LHCN-M2 (cell line): Measurements from ENCODE around the gene RIN3. TPM values are rescaled to one million over a fixed set of nuclear protein-coding genes. Genes with fewer than 3 reads are reported as not detected.

Experiments
- DNase-seq: peaks from one replicate; pipeline ENCODE4 v3.0.0-alpha.2; 2012; ENCODE audit warnings: low read depth
- total RNA-seq: library from RNA; depleted of rRNA; stranded (reverse); fragments of >200 nt; gene quantifications from 2 replicates; pipeline ENCODE4 v1.2.3, GENCODE V29; 2014

The RIN3 gene
- total RNA-seq, 1 experiment from 2014 or later = 1.5 TPM

DNA sequence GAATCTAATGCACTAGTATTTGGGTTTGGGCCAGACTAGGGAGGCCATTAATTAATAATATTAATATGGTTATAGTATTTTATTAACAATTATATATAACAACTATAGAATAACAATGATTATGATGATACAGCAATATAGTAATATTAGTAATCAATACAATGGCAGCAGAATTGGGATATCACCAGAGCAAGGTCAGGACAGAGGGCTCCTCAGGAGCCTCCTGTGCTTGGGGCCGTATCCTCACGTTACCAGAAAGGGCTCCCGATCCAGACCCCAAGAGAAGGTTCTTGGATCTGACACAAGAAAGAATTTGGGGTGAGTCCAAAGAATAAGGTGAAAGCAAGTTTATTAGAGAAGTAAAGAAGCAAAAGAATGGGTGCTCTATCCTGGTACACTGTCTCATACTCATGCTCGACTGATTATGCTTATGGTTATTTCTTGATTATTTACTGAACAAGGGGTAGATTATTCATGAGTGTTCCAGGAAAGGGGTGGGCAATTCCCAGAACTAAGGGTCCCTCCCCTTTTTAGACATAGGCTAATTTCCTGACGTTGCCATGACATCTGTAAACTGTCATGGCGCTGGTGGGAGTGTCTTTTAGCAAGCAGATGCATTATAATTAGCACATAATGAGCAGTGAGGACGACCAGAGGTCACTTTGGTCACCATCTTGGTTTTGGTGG lies 61.6 kb downstream of the RIN3 start:
- DNase-seq = no peak

DNA sequence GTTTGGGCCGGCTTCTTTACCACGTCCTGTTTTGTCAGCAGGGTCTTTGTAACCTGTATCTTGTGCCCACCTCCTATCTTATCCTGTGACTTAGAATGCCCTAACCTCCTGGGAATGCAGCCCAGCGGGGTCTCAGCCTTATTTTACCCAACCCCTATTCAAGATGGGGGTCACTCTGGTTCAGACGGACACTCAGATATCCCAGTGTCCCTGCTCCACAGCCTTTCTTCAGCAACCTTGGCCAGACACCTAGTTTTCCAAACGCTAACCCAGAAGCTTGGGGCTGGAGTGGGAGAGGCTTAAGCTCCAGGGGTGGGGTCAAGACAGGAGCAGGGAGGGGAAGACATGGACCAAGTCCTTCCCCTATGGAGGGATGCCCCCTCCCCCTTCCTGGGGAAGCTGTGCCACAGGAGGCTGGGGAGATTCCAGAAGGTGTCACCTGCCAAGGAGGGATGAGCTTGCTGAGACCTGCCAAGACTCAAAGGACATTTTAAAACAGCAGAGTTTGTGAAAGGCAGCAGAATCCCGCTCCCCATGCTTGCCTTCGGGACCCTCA lies 62.2 kb downstream of the RIN3 start:
- no peak for DNase-seq

DNA sequence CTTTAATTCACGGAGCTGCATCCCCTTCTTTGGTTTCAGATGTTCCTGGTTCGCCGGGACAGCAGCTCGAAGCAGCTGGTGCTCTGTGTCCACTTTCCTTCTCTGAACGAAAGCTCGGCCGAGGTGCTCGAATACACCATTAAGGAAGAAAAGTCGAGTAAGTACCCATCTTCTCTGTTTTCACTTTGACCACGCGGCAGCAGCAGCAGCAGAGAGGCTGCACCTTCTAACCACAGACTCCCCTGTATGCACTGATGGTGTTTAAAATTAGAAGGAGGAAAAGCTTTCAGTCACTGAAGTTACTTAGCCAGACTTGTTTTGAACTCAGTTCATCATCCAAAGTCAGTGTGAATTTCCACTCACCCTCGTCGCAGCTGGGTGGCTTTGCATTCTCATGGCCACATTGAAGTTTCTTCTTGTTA lies 63.8 kb downstream of the RIN3 start:
- no peak for DNase-seq

DNA sequence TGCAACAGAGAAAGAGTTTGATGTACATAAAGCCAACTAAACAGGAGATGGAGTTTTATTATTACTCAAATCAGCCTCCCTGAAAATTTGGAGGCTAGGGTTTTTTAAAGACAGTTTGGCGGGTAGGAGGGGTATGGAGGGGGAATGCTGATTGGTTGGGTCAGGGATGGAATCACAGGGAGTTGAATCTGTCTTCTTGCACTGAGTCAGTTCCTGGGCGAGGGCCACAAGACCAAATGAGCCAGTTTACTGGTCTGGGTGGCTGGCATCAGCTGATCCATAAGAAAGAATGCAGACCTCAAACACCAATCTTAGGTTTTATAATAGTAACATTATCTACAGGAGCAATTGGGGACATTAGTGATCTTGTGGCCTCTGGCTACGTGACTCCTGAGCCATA lies 64.9 kb downstream of the RIN3 start:
- peak; percentile 37 for DNase-seq

DNA sequence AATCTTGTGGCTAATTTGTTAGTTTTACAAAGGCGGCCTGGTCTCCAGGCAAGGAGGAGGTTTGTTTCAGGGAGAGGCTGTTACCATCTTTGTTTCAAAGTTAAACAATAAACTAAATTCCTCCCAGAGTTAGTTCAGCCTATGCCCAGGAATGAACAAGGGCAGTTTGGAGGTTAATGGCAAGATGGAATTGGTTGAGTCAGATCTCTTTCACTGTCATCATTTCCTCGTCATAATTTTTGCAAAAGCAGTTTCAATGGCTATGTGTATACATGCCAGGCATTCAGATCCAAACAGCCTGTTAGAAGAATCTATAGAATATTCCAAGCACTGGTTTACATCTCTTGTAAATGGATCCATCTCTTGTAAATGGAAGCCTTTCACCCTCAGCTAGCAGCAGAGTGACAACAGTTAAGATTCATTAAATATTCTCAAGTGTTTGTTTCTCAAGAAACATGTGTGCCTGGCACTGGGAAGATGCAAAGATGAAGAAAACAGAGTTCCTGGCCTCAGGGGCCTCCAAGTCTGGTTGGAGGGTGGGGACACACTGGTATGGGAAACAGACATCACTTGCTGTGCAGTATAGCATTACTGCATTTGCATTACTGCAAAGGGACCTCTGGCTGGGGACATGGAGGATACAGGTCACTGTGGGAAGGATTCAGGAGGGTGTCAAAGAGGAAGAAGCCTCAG lies 65.8 kb downstream of the RIN3 start:
- no peak for DNase-seq

DNA sequence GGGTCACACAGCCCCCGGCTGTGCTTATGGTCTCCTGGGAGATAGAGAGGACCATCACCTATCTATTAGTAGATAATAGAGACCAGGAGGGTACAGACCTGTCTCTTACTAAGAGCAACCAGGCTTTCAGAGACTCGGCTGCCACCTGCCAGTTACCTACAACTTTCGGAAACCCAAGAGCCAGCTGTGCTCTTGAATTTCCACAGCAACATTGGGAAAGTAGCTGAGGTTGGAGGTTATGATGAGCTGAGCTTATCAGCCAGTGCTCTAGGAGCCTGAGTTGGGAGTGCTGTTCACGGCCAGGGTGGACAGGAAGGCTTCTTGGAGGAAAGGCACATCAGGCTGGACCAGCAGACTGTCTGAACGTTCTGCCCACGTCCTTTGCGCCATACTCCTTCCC lies 67.6 kb downstream of the RIN3 start:
- DNase-seq = no peak

DNA sequence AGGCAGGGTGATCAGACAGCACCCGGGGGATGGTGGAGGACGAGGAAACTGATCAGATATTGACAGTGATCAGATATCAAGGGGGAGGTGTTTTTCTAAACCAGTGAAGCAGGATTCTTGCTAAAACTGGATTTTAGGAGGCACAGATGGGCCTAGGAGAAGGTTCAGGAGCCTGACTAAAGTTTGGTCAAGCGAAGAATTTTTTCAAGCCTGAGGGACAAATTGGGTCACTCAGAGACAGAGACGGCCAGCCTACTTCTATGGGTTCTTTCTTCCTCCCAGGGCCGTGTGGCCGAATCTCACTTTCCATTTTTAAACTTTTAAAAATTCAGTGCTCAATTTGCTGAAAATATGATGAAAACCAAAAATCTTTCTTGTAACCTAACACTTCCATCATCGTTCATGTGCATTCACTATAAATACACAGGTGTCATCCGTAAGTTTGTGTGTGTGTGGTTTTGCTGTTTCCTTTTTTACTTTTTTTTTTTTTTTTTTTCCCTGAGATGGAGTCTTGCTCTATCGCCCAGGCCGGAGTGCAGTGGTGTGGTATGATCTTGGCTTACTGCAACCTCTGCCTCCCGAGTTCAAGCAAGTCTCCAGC lies 68.5 kb downstream of the RIN3 start:
- no peak for DNase-seq

DNA sequence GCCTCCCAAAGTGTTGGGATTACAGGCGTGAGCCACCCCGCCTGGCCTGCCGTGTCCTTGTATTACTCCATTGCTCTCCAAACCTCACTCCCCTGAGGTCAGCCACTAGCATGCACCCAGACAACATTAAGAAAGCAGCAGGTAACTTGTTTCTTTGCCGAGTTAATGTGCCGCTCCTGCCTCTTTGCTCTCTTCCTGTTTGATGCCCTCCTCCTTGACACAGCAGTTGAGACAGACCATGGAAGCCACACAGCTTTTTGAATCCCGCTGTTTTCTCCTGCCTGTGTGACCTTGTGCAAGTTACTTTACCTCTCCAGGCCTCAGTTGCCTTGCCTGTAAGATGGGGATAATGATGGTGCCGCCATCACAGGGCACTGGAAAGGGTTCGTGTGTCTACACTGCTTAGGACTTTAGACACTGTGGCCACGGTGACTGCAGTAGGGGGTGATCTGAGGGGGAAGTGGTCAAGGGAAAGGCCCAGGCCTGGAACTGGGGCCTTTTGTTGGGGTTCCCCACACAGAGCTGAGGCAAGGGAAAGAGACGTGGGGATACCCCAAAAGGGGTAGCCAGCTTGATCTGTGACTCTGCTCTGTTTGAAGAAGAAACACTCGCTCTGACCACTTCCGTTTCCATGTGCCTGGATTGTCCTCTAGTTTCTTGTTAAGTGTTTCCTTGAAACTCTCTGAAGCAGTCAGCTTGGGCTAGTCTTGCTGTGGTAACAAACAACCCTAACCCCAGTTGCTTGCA lies 69.3 kb downstream of the RIN3 start:
- no peak for DNase-seq

DNA sequence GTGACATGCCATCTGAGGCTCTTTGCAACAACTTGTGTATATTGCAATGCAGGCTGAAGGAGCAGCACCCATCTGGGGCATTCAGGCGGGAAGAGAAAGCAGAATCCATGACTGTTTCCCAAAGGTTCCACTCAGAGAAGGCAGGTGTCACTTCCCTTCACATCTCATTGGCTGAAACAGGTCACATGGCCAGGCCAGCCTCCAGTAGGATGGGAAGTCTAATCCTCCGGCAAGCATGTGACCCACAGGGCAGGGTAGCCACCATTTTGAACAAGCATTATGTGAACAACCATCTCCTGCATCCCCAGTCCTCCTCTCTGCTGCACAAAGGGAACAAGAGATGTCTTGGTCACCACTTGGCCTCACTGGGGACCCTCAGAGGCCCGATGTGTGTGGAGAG lies 70.6 kb downstream of the RIN3 start:
- no peak for DNase-seq

DNA sequence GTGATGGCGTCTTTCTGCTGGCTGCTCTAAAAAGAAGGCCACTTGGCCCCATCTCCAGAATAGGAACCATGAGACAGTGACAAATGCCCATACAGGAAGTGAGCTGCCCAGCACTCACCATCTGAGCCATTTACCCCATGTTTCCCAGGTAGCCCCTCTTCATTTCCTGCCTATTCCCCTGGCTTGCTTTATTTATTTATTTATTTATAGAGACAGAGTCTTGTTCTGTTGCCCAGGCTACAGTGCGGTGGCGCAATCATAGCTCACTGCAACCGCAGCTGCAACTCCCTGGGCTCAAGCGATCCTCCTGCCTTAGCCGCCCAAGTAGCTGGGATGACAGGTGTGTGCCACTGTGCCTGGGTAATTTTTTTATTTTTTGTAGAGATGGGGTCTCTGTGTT lies 71.2 kb downstream of the RIN3 start:
- no peak for DNase-seq

DNA sequence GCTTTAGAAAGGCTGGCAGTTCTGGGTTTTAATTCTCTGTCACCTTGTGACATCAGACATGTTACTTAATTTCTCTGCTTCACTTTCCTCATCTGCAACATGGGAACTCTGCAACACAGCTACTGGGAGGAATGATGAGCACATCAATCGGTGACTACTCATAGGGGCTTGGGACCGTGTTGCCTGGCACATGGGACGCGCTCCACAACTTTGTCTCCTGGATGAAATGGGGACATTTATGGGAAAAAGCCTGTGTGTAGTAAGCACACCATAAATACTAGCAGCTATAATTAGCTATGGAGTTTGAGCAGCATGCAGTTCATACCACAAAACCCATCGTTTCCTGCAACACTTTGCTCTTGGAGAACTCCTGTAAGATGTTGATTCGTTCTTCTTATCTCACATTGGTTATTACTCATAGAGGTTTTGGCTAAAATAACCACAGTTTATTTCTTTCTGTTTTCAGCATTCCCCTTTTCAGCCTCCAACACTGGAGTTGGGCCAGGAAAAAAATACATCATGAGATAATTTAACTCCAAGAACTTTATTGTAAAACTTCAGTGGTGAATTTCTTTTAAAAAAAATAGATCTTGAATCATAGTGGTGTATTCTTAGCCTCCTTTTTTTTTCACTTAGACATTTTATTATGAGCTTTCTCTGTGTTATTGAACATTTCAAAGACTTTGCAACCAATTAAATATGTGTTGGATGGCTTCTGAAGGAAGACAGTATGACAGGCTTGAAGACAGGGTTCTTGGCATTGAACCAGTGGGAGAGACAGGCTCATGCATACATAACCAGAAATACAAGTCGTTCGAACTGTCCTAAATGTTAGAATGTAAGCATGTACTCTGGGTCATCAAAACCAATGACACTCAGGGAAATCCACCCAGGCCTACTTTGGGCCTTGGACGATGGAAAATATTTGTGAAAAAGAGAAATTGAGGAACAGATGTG lies 72.7 kb downstream of the RIN3 start:
- peak; percentile 65 for DNase-seq

DNA sequence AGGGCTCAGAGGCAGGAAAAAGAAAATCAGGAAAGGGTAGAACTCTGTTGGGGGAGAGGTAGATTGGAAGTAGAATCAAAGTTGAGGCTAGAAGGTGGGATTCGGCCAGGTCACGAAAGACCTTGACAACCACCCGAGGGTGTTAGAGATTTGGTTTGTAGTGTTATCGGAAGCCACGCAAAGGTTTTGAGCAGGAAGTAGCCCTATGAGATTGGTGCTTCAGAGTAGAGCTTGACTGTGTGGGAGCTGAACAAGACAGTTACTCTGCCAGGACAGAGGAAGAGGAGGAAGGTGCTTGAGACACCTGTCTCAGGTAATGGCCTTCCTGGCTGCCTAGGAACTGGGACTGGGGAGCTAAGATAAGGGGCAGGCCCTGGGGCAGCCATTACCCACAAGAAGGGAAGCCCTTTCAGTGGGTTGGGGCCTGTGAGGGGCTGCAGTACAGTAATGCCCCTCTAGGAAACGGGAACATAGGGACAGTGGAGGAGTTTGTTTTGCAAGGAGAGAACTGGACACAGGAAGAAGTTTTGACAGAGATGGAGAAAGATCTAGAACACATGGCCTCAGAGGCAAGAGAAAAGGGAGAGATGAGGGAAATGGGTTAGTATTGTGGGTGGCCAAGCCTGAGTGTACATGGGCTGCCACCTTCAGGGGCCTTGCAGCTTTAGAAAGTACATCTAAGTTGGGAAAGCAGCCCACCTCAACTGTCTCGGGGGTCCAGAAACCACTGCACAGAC lies 73.5 kb downstream of the RIN3 start:
- no peak for DNase-seq

DNA sequence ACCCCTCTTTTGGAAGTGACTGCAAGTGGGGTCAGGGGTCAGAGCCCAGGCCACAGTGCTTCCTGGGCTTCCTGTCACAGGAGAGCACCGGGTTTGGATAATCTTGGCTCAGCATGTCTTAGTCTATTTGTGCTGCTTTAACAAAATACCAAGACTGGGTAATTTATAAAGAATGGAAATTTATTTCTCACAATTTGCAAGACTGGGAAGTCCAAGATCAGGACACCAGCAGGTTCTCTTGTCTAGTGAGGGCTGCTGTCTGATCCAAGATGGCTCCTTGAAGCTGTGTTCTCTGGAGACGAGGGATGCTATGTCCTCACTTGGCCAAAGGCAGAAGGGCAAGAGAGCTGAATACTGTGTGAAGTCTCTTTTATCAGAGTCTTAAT lies 74.1 kb downstream of the RIN3 start:
- DNase-seq = no peak

DNA sequence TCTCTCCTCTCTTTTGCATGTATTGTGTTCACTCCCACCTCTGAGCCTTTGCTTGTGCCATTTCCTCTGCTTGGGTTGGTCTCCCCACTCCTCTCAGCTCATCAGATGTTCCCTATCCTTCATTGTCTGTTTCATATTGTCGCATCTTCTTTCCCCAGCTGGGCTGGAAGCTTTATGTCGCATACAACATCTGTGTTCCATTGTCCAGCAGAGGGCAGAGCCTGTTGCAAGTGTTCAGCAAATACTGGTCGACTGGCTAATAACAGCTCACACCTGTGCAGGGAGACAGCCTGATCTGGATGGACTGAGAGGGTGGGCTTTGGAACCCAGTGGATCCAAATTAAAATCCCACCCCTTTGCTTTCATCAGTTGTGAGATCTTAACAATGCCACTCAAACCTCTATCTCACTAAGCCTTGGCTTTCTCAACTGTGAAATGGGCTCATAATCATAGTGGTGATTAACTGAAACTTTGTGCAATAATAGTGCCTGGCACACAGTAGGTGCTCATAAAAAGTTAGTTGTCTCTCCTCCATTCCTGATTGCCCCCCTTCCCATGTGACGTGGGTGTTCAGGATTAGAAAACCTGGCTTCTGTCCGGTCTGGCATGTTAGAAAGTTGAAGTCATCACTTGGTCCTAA lies 75.8 kb downstream of the RIN3 start:
- DNase-seq = no peak

DNA sequence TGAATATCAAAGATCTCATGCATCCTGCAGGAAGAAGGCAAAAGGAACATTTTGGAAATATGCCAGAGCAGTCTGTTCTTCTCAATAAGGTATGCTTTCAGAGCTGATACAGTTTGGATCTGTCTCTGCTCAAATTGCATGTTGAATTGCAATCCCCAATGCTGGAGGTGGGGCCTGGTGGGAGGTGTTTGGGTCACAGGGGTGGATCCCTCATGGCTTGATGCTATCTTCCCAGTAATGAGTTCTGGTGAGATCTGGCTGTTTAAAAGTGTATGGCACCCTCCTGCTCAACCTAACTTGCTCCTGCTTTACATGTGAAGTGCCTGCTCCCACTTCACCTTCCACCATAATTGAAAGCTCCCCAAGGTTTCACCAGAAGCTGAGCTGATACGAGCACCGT lies 76.6 kb downstream of the RIN3 start:
- DNase-seq = no peak

DNA sequence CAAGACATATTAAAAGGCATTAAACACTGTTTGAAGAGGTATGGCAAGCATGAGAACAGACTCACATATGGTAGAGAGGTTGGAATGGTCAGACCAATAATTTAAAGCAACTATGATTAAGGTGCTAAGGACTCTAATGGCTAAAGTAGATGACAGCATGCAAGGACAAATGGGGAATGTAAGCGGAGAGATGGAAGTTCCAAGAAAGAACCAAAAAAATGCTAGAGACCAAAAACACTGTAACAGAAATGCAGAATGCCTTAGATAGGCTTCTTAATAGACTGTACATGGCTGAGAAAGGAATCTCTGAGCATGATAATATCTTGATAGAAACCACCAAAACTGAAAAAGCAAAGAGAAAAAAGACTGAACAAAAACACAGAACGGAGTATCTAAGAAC lies 77.4 kb downstream of the RIN3 start:
- no peak for DNase-seq

DNA sequence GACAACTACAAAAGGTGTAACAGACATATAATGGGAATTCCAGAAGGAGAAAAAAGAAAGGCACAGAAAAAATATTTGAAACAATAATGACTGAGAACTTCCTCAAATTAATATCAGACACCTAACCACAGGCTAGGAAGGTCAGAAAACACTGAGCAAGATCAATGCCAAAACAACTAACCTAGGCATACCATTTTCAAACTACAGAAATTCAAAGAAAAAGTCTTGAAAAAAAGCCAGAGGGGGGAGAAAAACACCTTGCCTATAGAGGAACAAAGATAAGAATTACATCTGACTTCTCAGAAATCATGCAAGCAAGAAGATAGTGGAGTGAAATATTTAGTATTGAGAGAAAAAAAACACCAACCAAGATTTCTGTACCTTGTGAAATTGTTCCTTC lies 77.8 kb downstream of the RIN3 start:
- DNase-seq = no peak

DNA sequence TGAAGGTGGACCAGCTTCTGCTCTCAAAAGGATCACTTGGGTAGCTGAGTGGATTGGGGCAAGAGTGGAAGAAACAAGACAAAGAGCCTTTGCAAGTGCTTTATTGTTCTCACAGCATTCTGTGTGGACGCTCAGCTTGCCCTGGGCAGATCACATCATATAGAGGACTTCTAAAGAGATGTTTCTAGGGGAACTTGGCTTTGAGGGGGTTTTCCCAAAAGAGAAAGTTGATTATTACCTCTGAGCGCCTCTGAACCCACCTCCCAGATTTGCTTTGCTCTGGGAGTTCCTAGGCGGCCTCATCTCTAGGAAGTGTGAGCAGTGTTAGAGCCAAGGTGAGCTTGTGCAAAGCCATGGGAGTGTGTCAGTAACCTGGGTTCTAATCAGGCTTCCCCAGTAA lies 81.7 kb downstream of the RIN3 start:
- no peak for DNase-seq

DNA sequence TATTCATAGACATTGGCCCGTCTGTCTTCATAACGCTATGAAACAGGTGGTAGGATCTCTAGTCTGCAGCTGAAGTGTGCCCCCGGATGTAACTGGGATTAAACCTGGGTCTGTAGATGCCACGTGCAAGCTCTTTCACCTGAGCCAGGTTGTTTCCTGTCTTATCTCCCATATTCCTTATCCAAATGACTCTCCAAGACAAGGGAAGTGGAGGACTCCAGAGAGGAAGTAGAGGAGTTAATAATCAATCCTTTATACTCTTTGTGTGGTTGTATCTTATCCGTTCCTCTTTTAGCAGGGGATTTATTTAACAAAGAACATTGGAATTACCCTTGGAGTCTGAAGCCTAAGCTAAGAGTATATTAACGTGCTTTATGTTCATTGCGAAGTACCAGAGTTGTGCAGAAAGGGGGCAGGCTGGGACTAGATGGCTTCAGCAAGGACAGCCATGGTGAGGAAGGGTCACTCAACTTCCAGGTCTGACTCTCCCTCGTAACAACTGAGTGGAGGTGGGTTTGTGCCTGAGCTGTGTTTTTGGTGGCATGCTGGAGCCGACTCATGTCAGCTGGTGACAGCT lies 82.8 kb downstream of the RIN3 start:
- DNase-seq = no peak
